ENCODE measurements around the gene WASHC4.

The WASHC4 gene

GRCh38 chr12:105076913-105077312, 30.6 kb upstream of the WASHC4 start:
- H3K27ac ChIP-seq = no peak overlapping the region
- TF ChIP-seq CTCF (conservative IDR thresholded peaks at IDR 0.05; ENCODE audit: low read depth, low read length) = no peak
- no peaks in the 10 kb centered on the region for H3K27me3 ChIP-seq (ENCODE audit: insufficient read depth, low read depth)
- no peak overlapping the region for H3K4me3 ChIP-seq (IDR thresholded peaks at IDR 0.05; ENCODE audit: insufficient read depth, low read depth, low read length)
- H3K79me2 ChIP-seq (ENCODE audit: insufficient read depth, low read depth) = no peaks in the 10 kb centered on the region
- H3K4me1 ChIP-seq (ENCODE audit: low read depth, poor library complexity, severe bottlenecking) = no peaks in the 10 kb centered on the region
- no peak overlapping the region for H2AFZ ChIP-seq (ENCODE audit: low read depth)
- no peaks in the 10 kb centered on the region for H3K36me3 ChIP-seq (ENCODE audit: insufficient read depth)
- no peaks in the 10 kb centered on the region for H4K20me1 ChIP-seq (ENCODE audit: insufficient read depth)
- H3K9ac ChIP-seq = no peak overlapping the region
- no peak overlapping the region for H3K4me2 ChIP-seq

- Histone ChIP-seq H3K79me2 (ENCODE audit: insufficient read depth, low read depth) (no peaks in the 10 kb centered on the region), H3K36me3 (ENCODE audit: insufficient read depth) (no peaks in the 10 kb centered on the region)
These were observed 30.1 kb upstream of the WASHC4 start for GRCh38 chr12:105077435-105077834.

GRCh38 chr12:105078712-105079570, 28.6 kb upstream of the WASHC4 start:
- Histone ChIP-seq H3K4me1 (ENCODE audit: low read depth, poor library complexity, severe bottlenecking) (peaks cover 12% of the 10 kb centered on the region), H3K36me3 (ENCODE audit: insufficient read depth) (no peaks in the 10 kb centered on the region), H3K4me2 (no peak overlapping the region), H3K79me2 (ENCODE audit: insufficient read depth, low read depth) (peaks cover 6% of the 10 kb centered on the region; the same call in 1 of the 2 replicates), H2AFZ (ENCODE audit: low read depth) (no peak overlapping the region), H4K20me1 (ENCODE audit: insufficient read depth) (no peaks in the 10 kb centered on the region), H3K4me3 (IDR thresholded peaks at IDR 0.05; ENCODE audit: insufficient read depth, low read depth, low read length) (no peak overlapping the region), H3K27ac (no peak overlapping the region), H3K27me3 (ENCODE audit: insufficient read depth, low read depth) (no peaks in the 10 kb centered on the region), H3K9ac (no peak overlapping the region)
- no peak for TF ChIP-seq CTCF (conservative IDR thresholded peaks at IDR 0.05; ENCODE audit: low read depth, low read length)

More at GRCh38 chr12:105077435-105077834, 30.1 kb upstream of the WASHC4 start:
- Histone ChIP-seq H3K27me3 (ENCODE audit: insufficient read depth, low read depth) (no peaks in the 10 kb centered on the region), H4K20me1 (ENCODE audit: insufficient read depth) (no peaks in the 10 kb centered on the region), H3K4me3 (IDR thresholded peaks at IDR 0.05; ENCODE audit: insufficient read depth, low read depth, low read length) (no peak overlapping the region), H3K27ac (no peak overlapping the region), H3K4me2 (no peak overlapping the region), H3K4me1 (ENCODE audit: low read depth, poor library complexity, severe bottlenecking) (peaks cover 3% of the 10 kb centered on the region), H2AFZ (ENCODE audit: low read depth) (no peak overlapping the region), H3K9ac (no peak overlapping the region)
- no peak for TF ChIP-seq CTCF (conservative IDR thresholded peaks at IDR 0.05; ENCODE audit: low read depth, low read length)

- TF ChIP-seq CTCF (conservative IDR thresholded peaks at IDR 0.05; ENCODE audit: low read depth, low read length) = no peak
- Histone ChIP-seq H3K9ac (peak overlapping the region; percentile 81), H3K4me1 (ENCODE audit: low read depth, poor library complexity, severe bottlenecking) (peaks cover 12% of the 10 kb centered on the region), H4K20me1 (ENCODE audit: insufficient read depth) (no peaks in the 10 kb centered on the region), H3K36me3 (ENCODE audit: insufficient read depth) (no peaks in the 10 kb centered on the region), H3K4me2 (peak overlapping the region; percentile 84), H3K27ac (peak overlapping the region; percentile 60), H3K79me2 (ENCODE audit: insufficient read depth, low read depth) (peaks cover 6% of the 10 kb centered on the region; the same call in 1 of the 2 replicates), H3K4me3 (IDR thresholded peaks at IDR 0.05; ENCODE audit: insufficient read depth, low read depth, low read length) (no peak overlapping the region), H2AFZ (ENCODE audit: low read depth) (peak overlapping the region; percentile 73), H3K27me3 (ENCODE audit: insufficient read depth, low read depth) (no peaks in the 10 kb centered on the region)
These were observed 24.5 kb upstream of the WASHC4 start for GRCh38 chr12:105083031-105083430.
